ENCODE measurements around the gene SMG6.
A peak's percentile ranks its signal among the peaks of the same experiment; 100 is the strongest.

The SMG6 gene

DNA sequence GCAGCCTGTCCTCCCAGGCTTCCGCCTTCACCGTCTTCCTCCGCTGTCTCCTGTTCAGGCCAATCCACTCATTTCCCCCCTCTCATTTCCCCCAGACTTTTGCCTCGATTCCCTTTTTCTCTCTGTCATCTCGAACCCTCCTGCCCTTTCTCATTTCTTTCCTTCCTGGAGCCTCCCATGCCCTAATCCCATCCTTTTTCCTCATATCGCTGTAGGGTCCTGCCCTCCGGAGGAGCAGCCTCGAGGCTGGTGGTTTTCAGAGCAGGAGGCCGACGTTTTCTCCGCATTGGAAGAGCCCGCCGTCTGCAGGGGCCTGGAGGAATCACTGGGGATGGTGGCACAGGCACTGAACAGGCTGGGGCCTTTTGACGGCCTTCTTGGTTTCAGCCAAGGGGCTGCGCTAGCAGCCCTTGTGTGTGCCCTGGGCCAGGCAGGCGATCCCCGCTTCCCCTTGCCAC, 261.2 kb downstream of the SMG6 start:
- no peaks in the 10 kb centered on the region for H3K9me3 ChIP-seq (ENCODE audit: control insufficient read depth, insufficient read depth, low read depth, low read length)
- TF ChIP-seq FEZF1 (tag by site-specific recombination; IDR thresholded peaks at IDR 0.05) (no peak), ZNF366 (tag by site-specific recombination; conservative IDR thresholded peaks at IDR 0.05) (0 out of 2 replicates have a peak, but pooled peaks have one; percentile 52), ZBTB1 (tag by site-specific recombination; IDR thresholded peaks at IDR 0.05) (no peak), ZNF280C (tag by site-specific recombination; IDR thresholded peaks at IDR 0.05) (no peak), ZNF48 (tag by site-specific recombination; IDR thresholded peaks at IDR 0.05) (no peak), ZNF645 (tag by site-specific recombination; IDR thresholded peaks at IDR 0.05) (no peak), ZBTB17 (tag by site-specific recombination; IDR thresholded peaks at IDR 0.05) (peak; percentile 60; the same call in 1 of the 2 replicates), ZNF248 (tag by site-specific recombination; IDR thresholded peaks at IDR 0.05) (no peak), ZNF626 (tag by site-specific recombination; IDR thresholded peaks at IDR 0.05) (no peak), HOXC10 (CRISPR knock-in tag; IDR thresholded peaks at IDR 0.05) (no peak), ZSCAN16 (tag by site-specific recombination; IDR thresholded peaks at IDR 0.05) (no peak), ZNF560 (tag by site-specific recombination; IDR thresholded peaks at IDR 0.05; ENCODE audit: borderline replicate concordance) (no peak), ZBTB6 (tag by site-specific recombination; IDR thresholded peaks at IDR 0.05) (no peak), PRDM10 (tag by site-specific recombination; IDR thresholded peaks at IDR 0.05) (peak; percentile 64; the same call in 1 of the 2 replicates), ZNF600 (tag by site-specific recombination; IDR thresholded peaks at IDR 0.05) (peak; percentile 14; the same call in 1 of the 2 replicates), ZNF692 (tag by site-specific recombination; IDR thresholded peaks at IDR 0.05) (no peak), ZNF157 (tag by site-specific recombination; IDR thresholded peaks at IDR 0.05) (no peak), GLI2 (tag by site-specific recombination; IDR thresholded peaks at IDR 0.05; ENCODE audit: borderline replicate concordance, low read depth) (no peak), ZNF596 (tag by site-specific recombination; IDR thresholded peaks at IDR 0.05) (no peak), YY1 (tag by site-specific recombination; IDR thresholded peaks at IDR 0.05) (no peak), ZBTB20 (tag by site-specific recombination; IDR thresholded peaks at IDR 0.05) (no peak), ZNF433 (tag by site-specific recombination; IDR thresholded peaks at IDR 0.05; ENCODE audit: low read depth) (no peak), ZNF530 (tag by site-specific recombination; IDR thresholded peaks at IDR 0.05; ENCODE audit: low read depth) (no peak), ZNF391 (tag by site-specific recombination; IDR thresholded peaks at IDR 0.05; ENCODE audit: borderline replicate concordance, low read depth) (no peak), ZNF335 (tag by site-specific recombination; conservative IDR thresholded peaks at IDR 0.05) (peak; percentile 53), ZNF473 (tag by site-specific recombination; IDR thresholded peaks at IDR 0.05) (no peak)
- TF ChIP-seq, protein P1, sequence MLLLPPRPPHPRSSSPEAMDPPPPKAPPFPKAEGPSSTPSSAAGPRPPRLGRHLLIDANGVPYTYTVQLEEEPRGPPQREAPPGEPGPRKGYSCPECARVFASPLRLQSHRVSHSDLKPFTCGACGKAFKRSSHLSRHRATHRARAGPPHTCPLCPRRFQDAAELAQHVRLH (tag by site-specific recombination; IDR thresholded peaks at IDR 0.05), result no peak
- TF ChIP-seq, protein P2, sequence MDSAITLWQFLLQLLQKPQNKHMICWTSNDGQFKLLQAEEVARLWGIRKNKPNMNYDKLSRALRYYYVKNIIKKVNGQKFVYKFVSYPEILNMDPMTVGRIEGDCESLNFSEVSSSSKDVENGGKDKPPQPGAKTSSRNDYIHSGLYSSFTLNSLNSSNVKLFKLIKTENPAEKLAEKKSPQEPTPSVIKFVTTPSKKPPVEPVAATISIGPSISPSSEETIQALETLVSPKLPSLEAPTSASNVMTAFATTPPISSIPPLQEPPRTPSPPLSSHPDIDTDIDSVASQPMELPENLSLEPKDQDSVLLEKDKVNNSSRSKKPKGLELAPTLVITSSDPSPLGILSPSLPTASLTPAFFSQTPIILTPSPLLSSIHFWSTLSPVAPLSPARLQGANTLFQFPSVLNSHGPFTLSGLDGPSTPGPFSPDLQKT (IDR thresholded peaks at IDR 0.05; ENCODE audit: borderline replicate concordance, low read depth, low read length), result no peak

More for the DNA sequence above, 261.2 kb downstream of the SMG6 start:
- Histone ChIP-seq H3K36me3 (ENCODE audit: control insufficient read depth in 2 of 2, insufficient read depth in 1 of 2, low read length in 2 of 2) (peaks cover 14 to 55% of the 10 kb centered on the region in 2 experiments), H3K27ac (ENCODE audit: extremely low read depth, low read depth, low read length) (peak overlapping the region; percentile 81), H3K4me1 (ENCODE audit: control insufficient read depth, insufficient read depth, low read length) (peaks cover 6% of the 10 kb centered on the region), H3K4me3 (ENCODE audit: low read depth, low read length) (peak overlapping the region; percentile 70)
- CTCF ChIA-PET, result interaction anchor here (0.6 to 1.5 kb wide), 3 partner anchors 106 to 158 kb away, joined by 3 to 5 read pairs (median 4); no protein-coding TSS in a partner anchor
- POLR2A ChIA-PET, result interaction anchor here (0.9 to 1.6 kb wide), 2 partner anchors 133 to 326 kb away, joined by 4 to 5 read pairs; no protein-coding TSS in a partner anchor
